Hematopoietic multipotent progenitor cell treated with erythropoietin and hydrocortisone succinate and interleukin-3 and kit ligand, for 17 days (in vitro differentiated cells): ENCODE results near the gene ADGRG1.
A peak's percentile ranks its signal among the peaks of the same experiment; 100 is the strongest.

Experiments used
- DNase-seq: peaks from one replicate; pipeline ENCODE4 v3.0.0-alpha.2; 2015; ENCODE audit warnings: low spot score

The ADGRG1 gene

GRCh38 chr16:57648581-57649442 lies 20.4 kb downstream of the ADGRG1 start:
- peak; percentile 85 for DNase-seq

GRCh38 chr16:57649443-57649751 lies 21.0 kb downstream of the ADGRG1 start:
- no peak for DNase-seq

- no peak for DNase-seq
Observed at GRCh38 chr16:57649846-57650245, 21.4 kb downstream of the ADGRG1 start.

- no peak for DNase-seq
Observed at GRCh38 chr16:57651344-57652333, 23.2 kb downstream of the ADGRG1 start.

GRCh38 chr16:57652695-57653471 lies 24.5 kb downstream of the ADGRG1 start:
- no peak for DNase-seq

GRCh38 chr16:57653936-57654335 lies 25.5 kb downstream of the ADGRG1 start:
- no peak for DNase-seq

- no peak for DNase-seq
Observed at GRCh38 chr16:57656342-57656955, 28.0 kb downstream of the ADGRG1 start.

- no peak for DNase-seq
Observed at GRCh38 chr16:57657228-57657627, 28.8 kb downstream of the ADGRG1 start.

GRCh38 chr16:57658130-57658877 lies 29.9 kb downstream of the ADGRG1 start:
- DNase-seq: no peak

GRCh38 chr16:57658878-57659674 lies 30.6 kb downstream of the ADGRG1 start:
- DNase-seq: no peak

GRCh38 chr16:57660715-57661463 lies 32.5 kb downstream of the ADGRG1 start:
- no peak for DNase-seq

GRCh38 chr16:57661510-57661909 lies 33.1 kb downstream of the ADGRG1 start:
- no peak for DNase-seq

GRCh38 chr16:57661936-57662906 lies 33.8 kb downstream of the ADGRG1 start:
- DNase-seq: no peak

- DNase-seq: no peak
Observed at GRCh38 chr16:57663436-57663835, 35.0 kb downstream of the ADGRG1 start.

- DNase-seq: no peak
Observed at GRCh38 chr16:57663917-57664661, 35.7 kb downstream of the ADGRG1 start.

- no peak for DNase-seq
Observed at GRCh38 chr16:57664662-57665025, 36.2 kb downstream of the ADGRG1 start.

- DNase-seq: no peak
Observed at GRCh38 chr16:57665541-57665940, 37.1 kb downstream of the ADGRG1 start.
